MCF 10A (cell line): ENCODE results near the gene VAV2. TPM values are rescaled to one million over a fixed set of nuclear protein-coding genes. Genes with fewer than 3 reads are reported as not detected.

Experiments used
- BruUV-seq: library from RNA; stranded (reverse); fragments of 400-500 nt; replicated peaks from 2 replicates; lab custom pipeline; 2021; lab: Mats Ljungman, UMichigan
- CTCF ChIA-PET: fragments of 300-600 bp; sonication (Branson Sonifier 250); formaldehyde crosslinking; extraction: SDS; loops from one replicate; lab custom pipeline; 2021; ENCODE audit warnings: antibody characterized with exemption, inconsistent platforms; lab: Yijun Ruan, JAX
- POLR2A ChIA-PET: fragments of 300-600, 350-650 bp; sonication (Branson Sonifier 250); formaldehyde crosslinking; extraction: SDS; loops from one replicate; lab custom pipeline; 2020; ENCODE audit warnings: antibody characterized with exemption, inconsistent platforms; lab: Yijun Ruan, JAX
- DNase-seq: peaks from one replicate; pipeline ENCODE4 v3.0.0-alpha.2; 2018; ENCODE audit not compliant: unreplicated experiment
- H3K27ac Mint-ChIP-seq: one replicate; pipeline ENCODE4 v1.8.0; 2022; ENCODE audit warnings: mild to moderate bottlenecking, low read depth, mixed read lengths; ENCODE audit not compliant: unreplicated experiment
- H3K27me3 Mint-ChIP-seq: one replicate; pipeline ENCODE4 v1.8.0; 2022; ENCODE audit warnings: mixed read lengths; ENCODE audit not compliant: insufficient read depth, unreplicated experiment
- H3K36me3 Mint-ChIP-seq: one replicate; pipeline ENCODE4 v1.8.0; 2022; ENCODE audit warnings: mild to moderate bottlenecking, moderate library complexity, mixed read lengths; ENCODE audit not compliant: insufficient read depth, unreplicated experiment
- H3K4me1 Mint-ChIP-seq: one replicate; pipeline ENCODE4 v1.8.0; 2022; ENCODE audit warnings: mixed read lengths; ENCODE audit not compliant: insufficient read depth, unreplicated experiment
- H3K4me3 Mint-ChIP-seq: one replicate; pipeline ENCODE4 v1.8.0; 2022; ENCODE audit warnings: mild to moderate bottlenecking, moderate library complexity, mixed read lengths; ENCODE audit not compliant: unreplicated experiment
- H3K9me3 Mint-ChIP-seq: one replicate; pipeline ENCODE4 v1.8.0; 2022; ENCODE audit warnings: mixed read lengths; ENCODE audit not compliant: unreplicated experiment
- intact Hi-C: fragments of 100-400 bp; cut with micrococcal nuclease; formaldehyde crosslinking; loops from 2 replicates; pipeline ENCODE4 v1.14.1; 2022
- total RNA-seq: library from RNA; stranded (reverse); gene quantifications from 2 replicates; pipeline ENCODE4 v1.2.3, GENCODE V29; 2022
- TF ChIP-seq, protein P1 (sequence below): fragments of 200-600 bp; IDR thresholded peaks from one replicate; pipeline ENCODE4 v1.8.0; 2022; ENCODE audit warnings: antibody characterized with exemption, mild to moderate bottlenecking; ENCODE audit not compliant: unreplicated experiment

Gene VAV2
- total RNA-seq, 1 experiment from 2014 or later: 31.0 TPM

DNA sequence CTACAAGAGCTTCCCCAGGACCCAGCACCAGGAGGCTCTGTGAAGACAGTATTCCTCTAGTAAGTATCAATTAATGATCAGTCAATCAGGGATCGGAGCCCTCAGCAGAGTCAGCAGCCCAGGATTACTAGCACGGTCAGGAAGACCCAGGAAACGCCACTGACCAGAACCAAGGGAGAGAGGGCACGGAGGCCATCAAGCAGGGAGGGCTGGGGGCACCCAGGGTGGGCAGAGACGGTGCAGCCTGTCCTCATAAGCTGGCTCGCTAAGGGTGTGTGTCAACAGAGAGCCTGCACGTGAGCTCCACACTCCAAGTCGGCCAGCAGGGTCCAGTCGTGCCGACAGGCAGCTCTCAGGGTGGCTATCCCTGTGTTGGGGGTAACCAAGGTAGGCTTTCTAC is 29.0 kb downstream of the VAV2 start:
- Mint-ChIP-seq H3K27ac (no peak overlapping the region), H3K4me3 (no peak overlapping the region), H3K9me3 (peaks cover 7% of the 10 kb centered on the region), H3K4me1 (peaks cover 24% of the 10 kb centered on the region), H3K27me3 (no peaks in the 10 kb centered on the region), H3K36me3 (no peaks in the 10 kb centered on the region)
- ChIA-PET CTCF (interaction anchor here (0.7 to 1.1 kb wide), 2 partner anchors 42 to 181 kb away, joined by 3 read pairs; no protein-coding TSS in a partner anchor), POLR2A (no interaction called here)
- no TSS peak for BruUV-seq
- TF ChIP-seq, protein P1, sequence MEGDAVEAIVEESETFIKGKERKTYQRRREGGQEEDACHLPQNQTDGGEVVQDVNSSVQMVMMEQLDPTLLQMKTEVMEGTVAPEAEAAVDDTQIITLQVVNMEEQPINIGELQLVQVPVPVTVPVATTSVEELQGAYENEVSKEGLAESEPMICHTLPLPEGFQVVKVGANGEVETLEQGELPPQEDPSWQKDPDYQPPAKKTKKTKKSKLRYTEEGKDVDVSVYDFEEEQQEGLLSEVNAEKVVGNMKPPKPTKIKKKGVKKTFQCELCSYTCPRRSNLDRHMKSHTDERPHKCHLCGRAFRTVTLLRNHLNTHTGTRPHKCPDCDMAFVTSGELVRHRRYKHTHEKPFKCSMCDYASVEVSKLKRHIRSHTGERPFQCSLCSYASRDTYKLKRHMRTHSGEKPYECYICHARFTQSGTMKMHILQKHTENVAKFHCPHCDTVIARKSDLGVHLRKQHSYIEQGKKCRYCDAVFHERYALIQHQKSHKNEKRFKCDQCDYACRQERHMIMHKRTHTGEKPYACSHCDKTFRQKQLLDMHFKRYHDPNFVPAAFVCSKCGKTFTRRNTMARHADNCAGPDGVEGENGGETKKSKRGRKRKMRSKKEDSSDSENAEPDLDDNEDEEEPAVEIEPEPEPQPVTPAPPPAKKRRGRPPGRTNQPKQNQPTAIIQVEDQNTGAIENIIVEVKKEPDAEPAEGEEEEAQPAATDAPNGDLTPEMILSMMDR: no peak
- DNase-seq: no peak
- intact Hi-C loops: no loop called here

DNA sequence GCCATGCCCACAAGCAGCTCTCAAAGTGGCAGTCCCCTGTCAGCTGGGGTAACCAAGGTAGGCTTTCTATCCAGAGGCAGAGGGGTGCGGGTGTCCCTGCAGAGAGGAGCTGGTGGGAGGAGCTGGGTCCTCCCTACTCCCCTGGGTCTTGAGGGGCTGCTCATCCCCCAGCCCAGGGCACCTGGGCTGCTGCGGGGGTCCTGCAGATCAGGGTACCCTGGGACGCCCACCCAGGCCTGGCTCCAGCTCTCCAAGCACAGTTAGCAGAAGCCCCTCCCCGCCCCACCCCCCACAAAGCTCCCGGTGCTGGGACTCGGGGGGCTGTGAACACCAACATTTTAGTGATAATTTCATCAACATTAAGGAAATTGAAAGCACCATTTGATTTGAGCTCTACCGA is 29.8 kb downstream of the VAV2 start:
- Mint-ChIP-seq H3K27ac (no peak overlapping the region), H3K4me1 (peaks cover 28% of the 10 kb centered on the region), H3K36me3 (no peaks in the 10 kb centered on the region), H3K27me3 (no peaks in the 10 kb centered on the region), H3K4me3 (no peak overlapping the region), H3K9me3 (peaks cover 7% of the 10 kb centered on the region)
- BruUV-seq: no TSS peak
- ChIA-PET CTCF (interaction anchor here (1.1 kb wide), 1 partner anchor 180 kb away, joined by 3 read pairs; no protein-coding TSS in a partner anchor), POLR2A (no interaction called here)
- TF ChIP-seq, protein P1: no peak
- no peak for DNase-seq
- intact Hi-C loops: no loop called here

DNA sequence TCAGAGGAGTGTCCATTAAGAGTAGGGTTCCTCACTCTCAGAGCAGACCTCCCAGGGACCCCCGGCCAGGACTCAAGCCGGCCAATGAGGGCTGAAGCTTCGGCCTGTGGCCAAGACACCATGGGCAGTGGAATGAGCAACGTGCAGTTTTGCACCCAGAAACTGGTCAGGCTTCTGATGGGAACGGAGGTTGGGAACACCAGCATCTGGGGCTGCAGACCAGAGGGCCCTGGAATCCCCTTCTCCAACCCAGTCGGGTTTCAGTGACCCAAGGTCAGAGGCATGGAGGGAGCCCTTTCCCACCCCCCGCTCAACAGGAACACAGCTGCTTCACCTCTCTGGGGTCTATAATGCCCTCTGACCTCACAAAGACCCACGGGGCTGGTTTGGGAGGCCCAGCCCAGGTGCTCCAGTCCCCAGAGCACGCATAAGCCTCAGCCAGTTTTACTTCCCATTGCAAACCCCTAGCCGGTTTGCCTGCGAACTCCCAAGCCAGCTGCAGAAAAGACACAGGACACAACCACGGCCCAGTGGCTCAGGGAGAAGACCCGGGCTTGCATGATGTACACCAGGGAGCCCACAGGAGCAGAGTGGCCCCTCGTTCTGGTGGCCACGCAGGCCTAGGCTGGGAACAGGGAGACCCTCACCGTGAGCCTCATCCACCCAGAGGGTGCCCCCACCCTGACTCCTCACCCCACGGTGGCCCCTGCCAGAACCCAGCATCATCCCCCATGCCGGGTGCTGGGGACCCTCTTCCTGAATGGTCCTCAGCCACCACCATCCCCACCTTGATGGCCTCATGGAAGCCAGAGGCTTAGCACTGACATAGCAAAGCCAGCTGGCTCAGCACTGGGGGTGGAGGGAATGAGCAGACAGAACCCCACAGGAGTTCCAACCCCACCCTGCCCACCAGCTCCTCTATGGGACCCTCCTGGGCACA is 30.6 kb downstream of the VAV2 start:
- ChIA-PET POLR2A (no interaction called here), CTCF (interaction anchor here (0.7 kb wide), 1 partner anchor 32 kb away, joined by 3 read pairs; no protein-coding TSS in a partner anchor)
- DNase-seq: no peak
- Mint-ChIP-seq H3K27me3 (no peaks in the 10 kb centered on the region), H3K27ac (no peak overlapping the region), H3K9me3 (peaks cover 7% of the 10 kb centered on the region), H3K4me1 (peaks cover 23% of the 10 kb centered on the region), H3K4me3 (no peak overlapping the region), H3K36me3 (no peaks in the 10 kb centered on the region)
- TF ChIP-seq, protein P1: no peak
- no TSS peak for BruUV-seq
- intact Hi-C loops: no loop called here

DNA sequence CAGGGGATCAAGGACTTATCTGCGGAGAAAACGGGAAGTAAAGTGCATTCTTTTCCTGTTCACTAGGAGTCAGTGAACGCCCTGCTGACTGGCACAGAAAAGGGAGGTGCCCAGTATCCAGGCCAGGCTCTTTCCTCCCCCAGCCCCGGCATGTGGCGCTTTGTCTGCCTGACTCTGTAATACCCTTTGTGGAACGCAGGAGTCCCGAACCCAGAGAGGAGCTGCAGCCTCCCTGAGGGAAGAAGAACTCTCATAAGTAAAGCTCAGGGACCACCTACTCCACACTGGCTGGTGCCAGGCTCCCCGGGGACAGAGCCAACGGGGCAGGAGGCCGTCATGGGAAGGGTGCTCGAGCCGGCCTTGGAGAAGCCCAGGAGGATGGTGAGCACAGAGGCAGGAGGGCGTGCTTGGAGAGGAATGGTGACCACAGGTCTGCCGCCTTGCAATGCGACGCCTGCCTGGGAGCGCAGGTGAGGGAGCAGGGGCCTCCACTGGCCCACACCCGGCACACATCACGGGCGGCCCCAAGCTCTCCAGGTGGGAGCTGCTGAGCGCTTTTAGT is 31.5 kb downstream of the VAV2 start:
- Mint-ChIP-seq H3K36me3 (no peaks in the 10 kb centered on the region), H3K4me1 (peaks cover 18% of the 10 kb centered on the region), H3K27ac (no peak overlapping the region), H3K27me3 (no peaks in the 10 kb centered on the region), H3K9me3 (peaks cover 7% of the 10 kb centered on the region), H3K4me3 (no peak overlapping the region)
- TF ChIP-seq, protein P1: no peak
- no TSS peak for BruUV-seq
- CTCF ChIA-PET: no interaction called here
- no peak for DNase-seq
- POLR2A ChIA-PET: no interaction called here
- intact Hi-C loops: no loop called here
